Liver (tissue), 3 donors: ENCODE data around the gene PRICKLE1.

Experiments
- HNF4A ChIP-seq, 2 donors: conservative IDR thresholded peaks; 2 replicates each; pipeline ENCODE4 v1.6.1; 2016; ENCODE audit warnings: antibody characterized with exemption in 2 of 2, mild to moderate bottlenecking in 2 of 2
- TF ChIP-seq, protein P1 (sequence below): fragments of 150-350 bp; IDR thresholded peaks from 2 replicates; pipeline ENCODE4 v1.5.1; 2017; ENCODE audit warnings: improper control_type of control experiment, low read depth, low read length; ENCODE audit not compliant: missing input control
- donor health status: healthy.
- donor health status: healthy.

- no peak for TF ChIP-seq HNF4A (conservative IDR thresholded peaks at IDR 0.05)
- TF ChIP-seq, protein P1, sequence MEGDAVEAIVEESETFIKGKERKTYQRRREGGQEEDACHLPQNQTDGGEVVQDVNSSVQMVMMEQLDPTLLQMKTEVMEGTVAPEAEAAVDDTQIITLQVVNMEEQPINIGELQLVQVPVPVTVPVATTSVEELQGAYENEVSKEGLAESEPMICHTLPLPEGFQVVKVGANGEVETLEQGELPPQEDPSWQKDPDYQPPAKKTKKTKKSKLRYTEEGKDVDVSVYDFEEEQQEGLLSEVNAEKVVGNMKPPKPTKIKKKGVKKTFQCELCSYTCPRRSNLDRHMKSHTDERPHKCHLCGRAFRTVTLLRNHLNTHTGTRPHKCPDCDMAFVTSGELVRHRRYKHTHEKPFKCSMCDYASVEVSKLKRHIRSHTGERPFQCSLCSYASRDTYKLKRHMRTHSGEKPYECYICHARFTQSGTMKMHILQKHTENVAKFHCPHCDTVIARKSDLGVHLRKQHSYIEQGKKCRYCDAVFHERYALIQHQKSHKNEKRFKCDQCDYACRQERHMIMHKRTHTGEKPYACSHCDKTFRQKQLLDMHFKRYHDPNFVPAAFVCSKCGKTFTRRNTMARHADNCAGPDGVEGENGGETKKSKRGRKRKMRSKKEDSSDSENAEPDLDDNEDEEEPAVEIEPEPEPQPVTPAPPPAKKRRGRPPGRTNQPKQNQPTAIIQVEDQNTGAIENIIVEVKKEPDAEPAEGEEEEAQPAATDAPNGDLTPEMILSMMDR = no peak
These were observed 49.9 kb downstream of the PRICKLE1 start for GRCh38 chr12:42539696-42540095.
